Activated naive CD8-positive, alpha-beta T cell treated with anti-CD3 and anti-CD28 coated beads, Interleukin-2, amount 10 ng/mL, durations not matched to agents 7 days and 5 days (primary cell): ENCODE measurements around the gene ZSWIM4. TPM values are rescaled to one million over a fixed set of nuclear protein-coding genes. Genes with fewer than 3 reads are reported as not detected.
"Not testable (repeated sequence)": the region's sequence is repeated elsewhere in the genome, so short reads cannot be mapped to it uniquely, and the experiment has no call there.

Source experiments
- ATAC-seq: fragments of 150-1000 bp; cut with Tn5 transposase; one replicate; pipeline ENCODE4 v1.10.0; 2021; ENCODE audit warnings: low read depth, moderate library complexity
- POLR2A ChIA-PET: fragments of 350-600 bp; sonication (Branson Sonifier 250); formaldehyde crosslinking; loops from one replicate; lab custom pipeline; 2021; ENCODE audit warnings: antibody characterized with exemption; lab: Charles Lee
- DNase-seq: peaks from one replicate; pipeline ENCODE4 v3.0.0; 2021
- H3K27ac Mint-ChIP-seq: one replicate; pipeline ENCODE4 v1.8.0; 2022; ENCODE audit warnings: mild to moderate bottlenecking, mixed read lengths
- H3K27me3 Mint-ChIP-seq: one replicate; pipeline ENCODE4 v1.8.0; 2022; ENCODE audit warnings: mild to moderate bottlenecking, moderate library complexity, mixed read lengths
- H3K36me3 Mint-ChIP-seq: one replicate; pipeline ENCODE4 v1.8.0; 2021; ENCODE audit warnings: mild to moderate bottlenecking, mixed read lengths
- H3K4me1 Mint-ChIP-seq: one replicate; pipeline ENCODE4 v1.8.0; 2021; ENCODE audit warnings: mixed read lengths
- H3K4me3 Mint-ChIP-seq: one replicate; pipeline ENCODE4 v1.8.0; 2022; ENCODE audit warnings: mild to moderate bottlenecking, moderate library complexity, mixed read lengths
- H3K9me3 Mint-ChIP-seq: one replicate; pipeline ENCODE4 v1.8.0; 2021; ENCODE audit warnings: mixed read lengths
- total RNA-seq, 2 experiments: library from RNA; stranded (reverse); gene quantifications; one replicate each; pipeline ENCODE4 v1.2.3, GENCODE V29; 2021

Gene ZSWIM4
- total RNA-seq, result 1 to 10 TPM; 9.6 to 9.9 TPM

GRCh38 chr19:13794757-13795589 lies at the start of gene ZSWIM4:
Gene ZSWIM4, plus strand, starts transcription at chr19:13795443. Its CDS starts 206 bp downstream, at chr19:13795649.
- ATAC-seq (peak; percentile 99), DNase-seq (peak; percentile 92)
- H3K4me3 Mint-ChIP-seq, result peak within 1 kb of the TSS; percentile 99
- H3K27me3 Mint-ChIP-seq, result no peaks in the 10 kb centered on the region
- POLR2A ChIA-PET, result interaction anchor here (0.6 to 6.3 kb wide), 17 partner anchors 9 to 211 kb away, joined by 3 to 86 read pairs (median 4); partner anchors contain the start of genes C19orf53, MRI1 and RFX1
- peak within 1 kb of the TSS; percentile 96 for H3K27ac Mint-ChIP-seq
- no peaks in the 10 kb centered on the region for H3K9me3 Mint-ChIP-seq
- peaks cover 1% of the 10 kb centered on the region for H3K36me3 Mint-ChIP-seq
- peaks cover 30% of the 10 kb centered on the region for H3K4me1 Mint-ChIP-seq

- ATAC-seq, result no peak
- POLR2A ChIA-PET, result interaction anchor here (0.6 to 2.4 kb wide), 12 partner anchors 8 to 594 kb away, joined by 3 to 21 read pairs (median 7); partner anchors contain the start of genes C19orf53, MRI1 and ZSWIM4
- H3K36me3 Mint-ChIP-seq, result peaks cover 3% of the 10 kb centered on the region
- no peak for DNase-seq
- peaks cover 20% of the 10 kb centered on the region for H3K4me1 Mint-ChIP-seq
- H3K9me3 Mint-ChIP-seq, result no peaks in the 10 kb centered on the region
- peak overlapping the region; percentile 91 for H3K27ac Mint-ChIP-seq
- H3K4me3 Mint-ChIP-seq, result peak overlapping the region; percentile 96
- no peaks in the 10 kb centered on the region for H3K27me3 Mint-ChIP-seq
Measured at GRCh38 chr19:13747098-13747453, 48.2 kb upstream of the ZSWIM4 start.

GRCh38 chr19:13748169-13748828 lies 46.9 kb upstream of the ZSWIM4 start:
- Mint-ChIP-seq H3K27ac (peak overlapping the region; percentile 91), H3K4me3 (peak overlapping the region; percentile 96), H3K36me3 (peaks cover 4% of the 10 kb centered on the region), H3K4me1 (peaks cover 21% of the 10 kb centered on the region), H3K27me3 (no peaks in the 10 kb centered on the region), H3K9me3 (no peaks in the 10 kb centered on the region)
- DNase-seq (no peak), ATAC-seq (peak; percentile 4)
- POLR2A ChIA-PET, result interaction anchor here (0.8 to 2.4 kb wide), 21 partner anchors 8 to 595 kb away, joined by 3 to 21 read pairs (median 5); partner anchors contain the start of genes C19orf53, MRI1 and ZSWIM4

GRCh38 chr19:13751436-13751835 lies 43.8 kb upstream of the ZSWIM4 start:
- H3K4me3 Mint-ChIP-seq, result no peak overlapping the region

GRCh38 chr19:13753622-13754021 lies 41.6 kb upstream of the ZSWIM4 start:
- Mint-ChIP-seq H3K36me3 (peaks cover 22% of the 10 kb centered on the region), H3K4me1 (peaks cover 12% of the 10 kb centered on the region)
- not testable (repeated sequence) for ATAC-seq, H3K27ac Mint-ChIP-seq, H3K9me3 Mint-ChIP-seq, H3K4me3 Mint-ChIP-seq, H3K27me3 Mint-ChIP-seq, DNase-seq
- POLR2A ChIA-PET, result interaction anchor here (0.9 kb wide), 1 partner anchor 10 kb away, joined by 3 read pairs; no protein-coding TSS in a partner anchor

More at GRCh38 chr19:13751436-13751835, 43.8 kb upstream of the ZSWIM4 start:
- Mint-ChIP-seq H3K36me3 (peaks cover 14% of the 10 kb centered on the region), H3K27me3 (no peaks in the 10 kb centered on the region), H3K9me3 (no peaks in the 10 kb centered on the region), H3K4me1 (peaks cover 21% of the 10 kb centered on the region), H3K27ac (no peak overlapping the region)
- POLR2A ChIA-PET, result interaction anchor here (1.0 kb wide), 1 partner anchor 12 kb away, joined by 6 read pairs; no protein-coding TSS in a partner anchor
- DNase-seq (no peak), ATAC-seq (no peak)

- H3K27me3 Mint-ChIP-seq, result no peaks in the 10 kb centered on the region
- peaks cover 19% of the 10 kb centered on the region for H3K36me3 Mint-ChIP-seq
- H3K4me1 Mint-ChIP-seq, result peaks cover 1% of the 10 kb centered on the region
- ATAC-seq, result no peak
- no peak overlapping the region for H3K4me3 Mint-ChIP-seq
- no peaks in the 10 kb centered on the region for H3K9me3 Mint-ChIP-seq
- POLR2A ChIA-PET, result interaction anchor here (0.6 to 0.9 kb wide), 2 partner anchors 8 to 787 kb away, joined by 3 to 4 read pairs; a partner anchor contains a TSS
- no peak for DNase-seq
- H3K27ac Mint-ChIP-seq, result no peak overlapping the region
Measured at GRCh38 chr19:13756210-13756609, 39.0 kb upstream of the ZSWIM4 start.

GRCh38 chr19:13757805-13758772 lies 37.2 kb upstream of the ZSWIM4 start:
- ATAC-seq (no peak), DNase-seq (no peak)
- Mint-ChIP-seq H3K36me3 (peaks cover 20% of the 10 kb centered on the region), H3K9me3 (no peaks in the 10 kb centered on the region), H3K4me1 (no peaks in the 10 kb centered on the region), H3K27me3 (no peaks in the 10 kb centered on the region), H3K4me3 (no peak overlapping the region), H3K27ac (no peak overlapping the region)
- POLR2A ChIA-PET, result no interaction called here

- H3K9me3 Mint-ChIP-seq, result no peaks in the 10 kb centered on the region
- DNase-seq (no peak), ATAC-seq (no peak)
- no peak overlapping the region for H3K27ac Mint-ChIP-seq
- POLR2A ChIA-PET, result no interaction called here
- H3K4me1 Mint-ChIP-seq, result peaks cover 1% of the 10 kb centered on the region
- peaks cover 21% of the 10 kb centered on the region for H3K36me3 Mint-ChIP-seq
- H3K27me3 Mint-ChIP-seq, result no peaks in the 10 kb centered on the region
- no peak overlapping the region for H3K4me3 Mint-ChIP-seq
Measured at GRCh38 chr19:13758795-13759194, 36.4 kb upstream of the ZSWIM4 start.

- Mint-ChIP-seq H3K27ac (no peak overlapping the region), H3K36me3 (peaks cover 15% of the 10 kb centered on the region), H3K9me3 (no peaks in the 10 kb centered on the region), H3K27me3 (no peaks in the 10 kb centered on the region), H3K4me3 (no peak overlapping the region), H3K4me1 (peaks cover 8% of the 10 kb centered on the region)
- ATAC-seq (no peak), DNase-seq (no peak)
- POLR2A ChIA-PET, result no interaction called here
Measured at GRCh38 chr19:13761423-13761822, 33.8 kb upstream of the ZSWIM4 start.

GRCh38 chr19:13762635-13763235 lies 32.5 kb upstream of the ZSWIM4 start:
- Mint-ChIP-seq H3K36me3 (peaks cover 11% of the 10 kb centered on the region), H3K4me1 (peaks cover 8% of the 10 kb centered on the region), H3K27ac (no peak overlapping the region), H3K27me3 (no peaks in the 10 kb centered on the region), H3K9me3 (no peaks in the 10 kb centered on the region), H3K4me3 (no peak overlapping the region)
- ATAC-seq, result no peak
- POLR2A ChIA-PET, result interaction anchor here (0.5 to 3.4 kb wide), 4 partner anchors 9 to 149 kb away, joined by 3 to 25 read pairs (median 4); partner anchors contain the start of gene C19orf53
- no peak for DNase-seq

- H3K4me3 Mint-ChIP-seq, result peak overlapping the region; percentile 60
- peaks cover 8% of the 10 kb centered on the region for H3K4me1 Mint-ChIP-seq
- no peak for DNase-seq
- no peaks in the 10 kb centered on the region for H3K27me3 Mint-ChIP-seq
- ATAC-seq, result no peak
- H3K36me3 Mint-ChIP-seq, result peaks cover 10% of the 10 kb centered on the region
- H3K9me3 Mint-ChIP-seq, result no peaks in the 10 kb centered on the region
- H3K27ac Mint-ChIP-seq, result peak overlapping the region; percentile 62
- POLR2A ChIA-PET, result interaction anchor here (0.7 to 3.4 kb wide), 4 partner anchors 10 to 26 kb away, joined by 3 to 25 read pairs (median 4); partner anchors contain the start of gene C19orf53
Measured at GRCh38 chr19:13763265-13763664, 32.0 kb upstream of the ZSWIM4 start.
